MCF 10A (cell line): ENCODE data around the gene LHX2. TPM values are rescaled to one million over a fixed set of nuclear protein-coding genes. Genes with fewer than 3 reads are reported as not detected.

Experiments
- BruUV-seq: library from RNA; stranded (reverse); fragments of 400-500 nt; replicated peaks from 2 replicates; lab custom pipeline; 2021; lab: Mats Ljungman, UMichigan
- CTCF ChIA-PET: fragments of 300-600 bp; sonication (Branson Sonifier 250); formaldehyde crosslinking; extraction: SDS; loops from one replicate; lab custom pipeline; 2021; ENCODE audit warnings: antibody characterized with exemption, inconsistent platforms; lab: Yijun Ruan, JAX
- POLR2A ChIA-PET: fragments of 300-600, 350-650 bp; sonication (Branson Sonifier 250); formaldehyde crosslinking; extraction: SDS; loops from one replicate; lab custom pipeline; 2020; ENCODE audit warnings: antibody characterized with exemption, inconsistent platforms; lab: Yijun Ruan, JAX
- DNase-seq: peaks from one replicate; pipeline ENCODE4 v3.0.0-alpha.2; 2018; ENCODE audit not compliant: unreplicated experiment
- H3K27ac Mint-ChIP-seq: one replicate; pipeline ENCODE4 v1.8.0; 2022; ENCODE audit warnings: mild to moderate bottlenecking, low read depth, mixed read lengths; ENCODE audit not compliant: unreplicated experiment
- H3K27me3 Mint-ChIP-seq: one replicate; pipeline ENCODE4 v1.8.0; 2022; ENCODE audit warnings: mixed read lengths; ENCODE audit not compliant: insufficient read depth, unreplicated experiment
- H3K36me3 Mint-ChIP-seq: one replicate; pipeline ENCODE4 v1.8.0; 2022; ENCODE audit warnings: mild to moderate bottlenecking, moderate library complexity, mixed read lengths; ENCODE audit not compliant: insufficient read depth, unreplicated experiment
- H3K4me1 Mint-ChIP-seq: one replicate; pipeline ENCODE4 v1.8.0; 2022; ENCODE audit warnings: mixed read lengths; ENCODE audit not compliant: insufficient read depth, unreplicated experiment
- H3K4me3 Mint-ChIP-seq: one replicate; pipeline ENCODE4 v1.8.0; 2022; ENCODE audit warnings: mild to moderate bottlenecking, moderate library complexity, mixed read lengths; ENCODE audit not compliant: unreplicated experiment
- H3K9me3 Mint-ChIP-seq: one replicate; pipeline ENCODE4 v1.8.0; 2022; ENCODE audit warnings: mixed read lengths; ENCODE audit not compliant: unreplicated experiment
- intact Hi-C: fragments of 100-400 bp; cut with micrococcal nuclease; formaldehyde crosslinking; loops from 2 replicates; pipeline ENCODE4 v1.14.1; 2022
- total RNA-seq: library from RNA; stranded (reverse); gene quantifications from 2 replicates; pipeline ENCODE4 v1.2.3, GENCODE V29; 2022
- TF ChIP-seq, protein P1 (sequence below): fragments of 200-600 bp; IDR thresholded peaks from one replicate; pipeline ENCODE4 v1.8.0; 2022; ENCODE audit warnings: antibody characterized with exemption, mild to moderate bottlenecking; ENCODE audit not compliant: unreplicated experiment

The LHX2 gene
- total RNA-seq, 1 experiment from 2014 or later = 0.63 TPM

- no peak for DNase-seq
- Mint-ChIP-seq H3K27me3 (peaks cover 43% of the 10 kb centered on the region), H3K4me1 (peaks cover 11% of the 10 kb centered on the region), H3K4me3 (no peak overlapping the region), H3K27ac (no peak overlapping the region), H3K36me3 (peaks cover 5% of the 10 kb centered on the region), H3K9me3 (no peaks in the 10 kb centered on the region)
- POLR2A ChIA-PET = no interaction called here
- TF ChIP-seq, protein P1, sequence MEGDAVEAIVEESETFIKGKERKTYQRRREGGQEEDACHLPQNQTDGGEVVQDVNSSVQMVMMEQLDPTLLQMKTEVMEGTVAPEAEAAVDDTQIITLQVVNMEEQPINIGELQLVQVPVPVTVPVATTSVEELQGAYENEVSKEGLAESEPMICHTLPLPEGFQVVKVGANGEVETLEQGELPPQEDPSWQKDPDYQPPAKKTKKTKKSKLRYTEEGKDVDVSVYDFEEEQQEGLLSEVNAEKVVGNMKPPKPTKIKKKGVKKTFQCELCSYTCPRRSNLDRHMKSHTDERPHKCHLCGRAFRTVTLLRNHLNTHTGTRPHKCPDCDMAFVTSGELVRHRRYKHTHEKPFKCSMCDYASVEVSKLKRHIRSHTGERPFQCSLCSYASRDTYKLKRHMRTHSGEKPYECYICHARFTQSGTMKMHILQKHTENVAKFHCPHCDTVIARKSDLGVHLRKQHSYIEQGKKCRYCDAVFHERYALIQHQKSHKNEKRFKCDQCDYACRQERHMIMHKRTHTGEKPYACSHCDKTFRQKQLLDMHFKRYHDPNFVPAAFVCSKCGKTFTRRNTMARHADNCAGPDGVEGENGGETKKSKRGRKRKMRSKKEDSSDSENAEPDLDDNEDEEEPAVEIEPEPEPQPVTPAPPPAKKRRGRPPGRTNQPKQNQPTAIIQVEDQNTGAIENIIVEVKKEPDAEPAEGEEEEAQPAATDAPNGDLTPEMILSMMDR = no peak
- no TSS peak for BruUV-seq
- CTCF ChIA-PET = no interaction called here
- intact Hi-C loops = no loop called here
Observed at GRCh38 chr9:124021385-124021769, 9.8 kb downstream of the LHX2 start.

GRCh38 chr9:124022201-124023121, 10.9 kb downstream of the LHX2 start:
- H3K27me3 Mint-ChIP-seq = peaks cover 33% of the 10 kb centered on the region
- peaks cover 11% of the 10 kb centered on the region for H3K4me1 Mint-ChIP-seq
- TF ChIP-seq, protein P1 = no peak
- DNase-seq = no peak
- ChIA-PET CTCF (no interaction called here), POLR2A (no interaction called here)
- BruUV-seq = no TSS peak
- H3K27ac Mint-ChIP-seq = no peak overlapping the region
- H3K9me3 Mint-ChIP-seq = no peaks in the 10 kb centered on the region
- intact Hi-C loops = no loop called here
- no peak overlapping the region for H3K4me3 Mint-ChIP-seq
- peaks cover 5% of the 10 kb centered on the region for H3K36me3 Mint-ChIP-seq

DNA sequence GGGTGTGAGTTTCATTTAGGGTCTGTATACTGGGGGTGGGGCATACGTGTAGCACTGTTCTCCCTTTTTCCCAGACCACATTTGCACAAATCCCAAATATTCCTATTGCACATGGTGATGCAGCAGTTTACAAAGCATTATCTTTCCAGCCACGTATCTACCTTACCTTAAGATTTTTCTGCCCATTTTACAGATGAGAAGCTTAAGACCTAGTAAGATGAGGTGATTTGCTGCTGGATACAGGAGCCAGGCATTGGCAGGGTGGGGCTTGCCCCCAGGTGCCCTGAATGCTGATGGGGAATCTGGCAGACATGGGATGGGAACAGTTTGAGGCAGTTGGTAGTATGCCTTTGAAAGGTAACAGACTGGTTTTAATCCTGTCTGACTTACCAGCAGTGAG, 12.5 kb downstream of the LHX2 start:
- Mint-ChIP-seq H3K4me1 (peaks cover 5% of the 10 kb centered on the region), H3K4me3 (no peak overlapping the region), H3K36me3 (peaks cover 5% of the 10 kb centered on the region), H3K27ac (no peak overlapping the region), H3K9me3 (no peaks in the 10 kb centered on the region), H3K27me3 (peaks cover 19% of the 10 kb centered on the region)
- POLR2A ChIA-PET = no interaction called here
- DNase-seq = no peak
- intact Hi-C loops = no loop called here
- BruUV-seq = no TSS peak
- CTCF ChIA-PET = interaction anchor here (0.5 kb wide), 1 partner anchor 245 kb away, joined by 3 read pairs; no protein-coding TSS in a partner anchor
- TF ChIP-seq, protein P1 = no peak

DNA sequence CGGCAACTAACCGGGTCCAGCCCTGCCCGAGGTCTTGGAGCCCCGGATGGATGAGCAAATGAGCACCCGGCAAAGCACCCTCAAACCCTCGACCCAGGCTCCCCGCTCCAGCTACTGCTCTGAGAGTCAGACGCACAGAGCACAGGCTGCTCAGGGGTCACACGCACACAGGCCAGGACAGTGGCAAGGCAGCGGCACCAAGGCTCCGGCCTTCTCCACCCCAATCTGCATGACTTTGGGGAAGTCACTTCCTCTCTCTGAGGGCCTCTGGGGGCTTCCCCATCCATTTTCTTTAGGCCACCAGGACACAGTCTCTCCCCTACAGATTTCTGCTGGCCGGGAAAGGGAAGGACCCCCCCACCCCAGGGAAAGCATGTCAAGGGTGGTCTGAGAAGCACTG, 18.0 kb downstream of the LHX2 start:
- Mint-ChIP-seq H3K4me1 (no peaks in the 10 kb centered on the region), H3K27me3 (no peaks in the 10 kb centered on the region), H3K9me3 (no peaks in the 10 kb centered on the region), H3K4me3 (no peak overlapping the region), H3K27ac (no peak overlapping the region), H3K36me3 (peaks cover 6% of the 10 kb centered on the region)
- no peak for DNase-seq
- POLR2A ChIA-PET = no interaction called here
- BruUV-seq = no TSS peak
- CTCF ChIA-PET = interaction anchor here (1.7 kb wide), 1 partner anchor 11 kb away, joined by 5 read pairs; no protein-coding TSS in a partner anchor
- TF ChIP-seq, protein P1 = no peak
- intact Hi-C loops = no loop called here
